Colonic mucosa (tissue), 4 donors: ENCODE data around the gene SPSB4. TPM values are rescaled to one million over a fixed set of nuclear protein-coding genes. Genes with fewer than 3 reads are reported as not detected.

Experiments used
- DNase-seq: peaks from one replicate; pipeline ENCODE4 v3.0.0-alpha.2; 2020
- H3K27ac ChIP-seq: fragments of 200-600 bp; one replicate; pipeline ENCODE4 v1.8.0; 2021
- H3K27me3 ChIP-seq: fragments of 200-600 bp; one replicate; pipeline ENCODE4 v1.8.0; 2021
- H3K36me3 ChIP-seq: fragments of 200-600 bp; one replicate; pipeline ENCODE4 v1.8.0; 2021
- H3K4me1 ChIP-seq: fragments of 200-600 bp; one replicate; pipeline ENCODE4 v1.8.0; 2021; ENCODE audit warnings: mild to moderate bottlenecking
- H3K4me3 ChIP-seq: fragments of 200-600 bp; one replicate; pipeline ENCODE4 v1.8.0; 2021
- H3K9ac ChIP-seq, 2 donors: one replicate each; pipeline ENCODE4 v1.7.0; 2013; ENCODE audit warnings: control low read depth in 2 of 2, low read depth in 2 of 2, low read length in 2 of 2
- H3K9me3 ChIP-seq: fragments of 200-600 bp; one replicate; pipeline ENCODE4 v1.8.0; 2021
- intact Hi-C: fragments of 100-400 bp; cut with DNase I; formaldehyde crosslinking; loops from one replicate; pipeline ENCODE4 v1.14.1; 2022
- total RNA-seq, 2 donors: library from RNA; stranded (reverse); fragmentation: NEBNext Ultra II Directional in 1 of 2; extraction: Animal tissue kit (Norgen Biotek cat#: 25700) in 1 of 2; gene quantifications; one replicate each; pipeline ENCODE4 v1.2.1, GENCODE V29; 2021
- TF ChIP-seq, protein P1 (sequence below): fragments of 200-600 bp; IDR thresholded peaks from one replicate; pipeline ENCODE4 v1.8.0; 2022; ENCODE audit warnings: antibody characterized with exemption, mild to moderate bottlenecking
- donor health status: healthy.
- donor health status: DM: no; HTN: no; CAD: no.
- donor health status: DM: no; HTN: no; CAD: no.

Gene SPSB4
- total RNA-seq, 2 donors from 2014 or later: not detected

DNA sequence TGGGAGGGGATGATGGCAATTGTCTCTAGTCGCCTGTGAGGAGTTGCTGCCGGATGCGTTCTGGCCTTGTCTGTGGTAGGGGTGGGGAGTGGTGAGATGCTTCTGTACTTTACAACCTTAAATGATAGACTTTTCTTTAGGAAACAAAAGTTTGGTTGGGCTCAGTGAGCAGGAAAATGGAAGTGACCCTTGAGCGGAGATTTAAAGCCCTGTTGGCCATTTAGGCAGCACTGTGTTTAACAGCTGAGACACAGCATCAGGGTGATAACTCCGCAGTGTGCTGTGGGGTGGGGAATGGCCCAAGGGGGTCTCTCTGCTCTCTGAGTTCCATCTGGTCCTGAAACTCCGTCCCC lies 36.6 kb downstream of the SPSB4 start:
- no peaks in the 10 kb centered on the region for H3K36me3 ChIP-seq
- no peak for DNase-seq
- no peak overlapping the region for H3K27ac ChIP-seq
- no peaks in the 10 kb centered on the region for H3K4me1 ChIP-seq
- TF ChIP-seq, protein P1, sequence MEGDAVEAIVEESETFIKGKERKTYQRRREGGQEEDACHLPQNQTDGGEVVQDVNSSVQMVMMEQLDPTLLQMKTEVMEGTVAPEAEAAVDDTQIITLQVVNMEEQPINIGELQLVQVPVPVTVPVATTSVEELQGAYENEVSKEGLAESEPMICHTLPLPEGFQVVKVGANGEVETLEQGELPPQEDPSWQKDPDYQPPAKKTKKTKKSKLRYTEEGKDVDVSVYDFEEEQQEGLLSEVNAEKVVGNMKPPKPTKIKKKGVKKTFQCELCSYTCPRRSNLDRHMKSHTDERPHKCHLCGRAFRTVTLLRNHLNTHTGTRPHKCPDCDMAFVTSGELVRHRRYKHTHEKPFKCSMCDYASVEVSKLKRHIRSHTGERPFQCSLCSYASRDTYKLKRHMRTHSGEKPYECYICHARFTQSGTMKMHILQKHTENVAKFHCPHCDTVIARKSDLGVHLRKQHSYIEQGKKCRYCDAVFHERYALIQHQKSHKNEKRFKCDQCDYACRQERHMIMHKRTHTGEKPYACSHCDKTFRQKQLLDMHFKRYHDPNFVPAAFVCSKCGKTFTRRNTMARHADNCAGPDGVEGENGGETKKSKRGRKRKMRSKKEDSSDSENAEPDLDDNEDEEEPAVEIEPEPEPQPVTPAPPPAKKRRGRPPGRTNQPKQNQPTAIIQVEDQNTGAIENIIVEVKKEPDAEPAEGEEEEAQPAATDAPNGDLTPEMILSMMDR: no peak
- no peaks in the 10 kb centered on the region for H3K27me3 ChIP-seq
- H3K4me3 ChIP-seq: no peak overlapping the region
- no peak overlapping the region for H3K9ac ChIP-seq
- H3K9me3 ChIP-seq: no peaks in the 10 kb centered on the region
- intact Hi-C loops: no loop called here

DNA sequence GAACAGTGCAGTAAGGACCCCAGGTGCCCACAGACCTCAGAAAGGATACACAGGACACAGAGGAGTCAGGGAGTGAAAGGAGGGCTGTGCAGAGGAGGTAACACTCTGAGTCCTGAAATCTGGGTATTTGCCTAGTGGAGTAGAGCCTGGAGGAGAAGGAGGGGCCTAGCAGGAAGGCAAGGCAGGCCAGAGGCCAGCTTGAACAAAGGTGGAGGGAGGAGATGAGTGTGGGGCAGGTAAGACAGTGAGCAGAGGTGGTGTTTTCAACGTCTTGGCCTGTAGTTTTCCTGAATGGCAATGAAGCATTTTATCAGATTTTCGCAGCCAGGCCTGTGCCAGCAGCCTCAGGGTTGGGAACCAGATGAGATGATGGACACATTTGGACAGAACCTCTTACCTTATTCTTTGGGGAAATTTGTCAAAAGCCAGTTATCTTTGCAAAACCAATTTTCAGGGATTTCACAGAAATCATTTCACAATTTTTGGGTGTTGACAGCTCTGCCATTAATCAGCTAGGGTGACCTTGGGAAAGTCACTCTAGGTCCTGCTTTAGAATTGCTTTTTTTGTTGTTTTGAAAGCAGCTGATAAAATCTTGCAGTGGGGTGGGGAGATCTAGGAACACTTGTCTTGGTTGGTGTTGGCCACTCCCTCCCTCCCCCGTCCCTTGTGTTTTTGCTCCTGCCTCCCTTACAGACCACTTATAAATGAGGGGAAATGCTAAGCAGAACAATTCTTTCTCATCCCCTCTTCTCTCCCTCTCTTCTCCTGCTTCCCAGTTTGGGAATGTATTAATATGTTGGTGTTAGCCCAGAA lies 38.4 kb downstream of the SPSB4 start:
- Histone ChIP-seq H3K4me3 (no peak overlapping the region), H3K27ac (no peak overlapping the region), H3K9me3 (no peaks in the 10 kb centered on the region), H3K9ac (no peak overlapping the region), H3K27me3 (no peaks in the 10 kb centered on the region), H3K4me1 (no peaks in the 10 kb centered on the region), H3K36me3 (no peaks in the 10 kb centered on the region)
- intact Hi-C loops: no loop called here
- TF ChIP-seq, protein P1: no peak
- DNase-seq: no peak

DNA sequence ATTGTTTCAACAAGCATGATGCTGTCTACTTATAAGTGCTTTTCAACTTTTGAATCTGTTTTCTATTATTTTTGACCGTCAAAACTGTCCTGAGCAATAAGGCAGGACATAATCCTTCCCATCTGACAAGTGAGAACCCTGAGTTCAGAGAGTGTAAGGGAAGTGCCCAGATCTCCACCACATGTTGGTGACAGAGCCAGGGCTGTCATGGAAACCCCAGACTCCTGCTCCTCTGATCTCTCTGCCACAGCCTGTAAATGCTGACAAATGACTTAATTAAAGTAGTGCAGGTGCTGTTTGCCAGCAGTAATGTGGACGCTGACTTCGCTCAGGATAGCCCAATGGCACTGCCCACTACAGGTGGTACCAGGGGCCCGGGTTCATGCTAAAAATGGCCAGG lies 40.3 kb downstream of the SPSB4 start:
- H3K9me3 ChIP-seq: no peaks in the 10 kb centered on the region
- H3K4me3 ChIP-seq: no peak overlapping the region
- DNase-seq: no peak
- H3K4me1 ChIP-seq: no peaks in the 10 kb centered on the region
- H3K27me3 ChIP-seq: no peaks in the 10 kb centered on the region
- TF ChIP-seq, protein P1: no peak
- no peak overlapping the region for H3K27ac ChIP-seq
- H3K36me3 ChIP-seq: no peaks in the 10 kb centered on the region
- intact Hi-C loops: no loop called here
- H3K9ac ChIP-seq: no peak overlapping the region

DNA sequence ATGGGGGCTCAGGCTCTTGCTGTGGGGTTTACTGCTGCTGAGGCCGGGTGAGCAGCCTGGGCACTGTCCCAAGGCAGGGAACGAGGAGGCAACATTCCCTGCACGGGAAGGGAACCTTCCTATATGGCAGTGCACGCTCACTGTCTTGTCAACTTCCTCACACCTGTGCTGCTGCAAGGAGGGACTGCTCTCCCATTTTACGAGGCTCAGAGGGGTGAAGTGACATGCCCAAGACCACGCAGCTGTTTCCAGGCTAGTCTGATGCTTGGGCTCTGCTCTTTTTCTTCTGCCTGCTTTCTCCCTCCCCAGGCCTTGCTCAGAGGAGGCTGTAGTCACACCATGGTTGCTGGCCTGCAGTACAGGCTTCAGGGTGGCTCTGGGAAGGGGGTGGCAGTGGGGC lies 41.5 kb downstream of the SPSB4 start:
- no peaks in the 10 kb centered on the region for H3K9me3 ChIP-seq
- DNase-seq: no peak
- intact Hi-C loops: no loop called here
- no peaks in the 10 kb centered on the region for H3K36me3 ChIP-seq
- no peak overlapping the region for H3K27ac ChIP-seq
- TF ChIP-seq, protein P1: no peak
- H3K9ac ChIP-seq: no peak overlapping the region
- no peaks in the 10 kb centered on the region for H3K4me1 ChIP-seq
- H3K4me3 ChIP-seq: no peak overlapping the region
- H3K27me3 ChIP-seq: no peaks in the 10 kb centered on the region

DNA sequence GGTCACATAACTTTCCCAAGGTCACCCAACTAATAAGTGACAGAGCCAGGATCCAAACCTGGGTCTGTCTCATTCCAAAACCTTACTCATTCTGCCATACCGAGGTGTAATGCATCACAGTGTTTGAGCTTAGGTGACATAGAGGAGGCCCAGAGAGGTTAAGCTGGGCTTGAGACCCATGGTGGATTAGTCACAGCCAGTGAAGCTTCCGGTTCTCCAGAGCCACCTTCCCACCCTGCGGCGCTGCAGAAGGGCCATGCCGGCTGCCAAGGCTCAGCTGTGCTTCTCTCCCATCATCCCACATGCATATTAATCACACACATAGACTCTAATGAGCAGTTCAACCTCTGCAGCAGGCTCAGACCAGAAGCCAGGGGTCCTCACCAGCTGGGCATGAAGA lies 42.2 kb downstream of the SPSB4 start:
- H3K9me3 ChIP-seq: no peaks in the 10 kb centered on the region
- no peaks in the 10 kb centered on the region for H3K4me1 ChIP-seq
- no peak overlapping the region for H3K9ac ChIP-seq
- H3K27me3 ChIP-seq: no peaks in the 10 kb centered on the region
- intact Hi-C loops: no loop called here
- H3K4me3 ChIP-seq: no peak overlapping the region
- no peak overlapping the region for H3K27ac ChIP-seq
- DNase-seq: no peak
- no peaks in the 10 kb centered on the region for H3K36me3 ChIP-seq
- TF ChIP-seq, protein P1: no peak
